ENCODE results near the gene TBC1D9.

DNA sequence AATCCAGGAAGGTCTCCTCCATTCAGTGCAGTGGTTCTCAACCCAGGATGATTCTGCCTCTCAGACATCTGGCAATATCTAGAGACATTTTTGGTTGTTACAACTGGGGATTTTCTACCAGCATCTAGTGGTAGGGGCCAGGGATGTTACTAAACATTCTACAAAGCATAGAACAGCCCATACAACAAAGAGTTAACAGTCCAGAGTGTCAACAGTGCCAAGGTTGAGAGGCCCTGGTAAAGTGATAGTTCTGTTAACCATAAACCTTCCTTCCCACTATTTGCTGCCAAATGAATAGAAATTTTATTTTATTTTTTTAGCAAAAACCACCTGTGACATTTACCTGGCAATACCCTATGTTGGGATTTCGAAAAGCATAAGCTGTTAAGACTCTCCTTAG lies 94.6 kb downstream of the TBC1D9 start:
- TF ChIP-seq, protein P1, sequence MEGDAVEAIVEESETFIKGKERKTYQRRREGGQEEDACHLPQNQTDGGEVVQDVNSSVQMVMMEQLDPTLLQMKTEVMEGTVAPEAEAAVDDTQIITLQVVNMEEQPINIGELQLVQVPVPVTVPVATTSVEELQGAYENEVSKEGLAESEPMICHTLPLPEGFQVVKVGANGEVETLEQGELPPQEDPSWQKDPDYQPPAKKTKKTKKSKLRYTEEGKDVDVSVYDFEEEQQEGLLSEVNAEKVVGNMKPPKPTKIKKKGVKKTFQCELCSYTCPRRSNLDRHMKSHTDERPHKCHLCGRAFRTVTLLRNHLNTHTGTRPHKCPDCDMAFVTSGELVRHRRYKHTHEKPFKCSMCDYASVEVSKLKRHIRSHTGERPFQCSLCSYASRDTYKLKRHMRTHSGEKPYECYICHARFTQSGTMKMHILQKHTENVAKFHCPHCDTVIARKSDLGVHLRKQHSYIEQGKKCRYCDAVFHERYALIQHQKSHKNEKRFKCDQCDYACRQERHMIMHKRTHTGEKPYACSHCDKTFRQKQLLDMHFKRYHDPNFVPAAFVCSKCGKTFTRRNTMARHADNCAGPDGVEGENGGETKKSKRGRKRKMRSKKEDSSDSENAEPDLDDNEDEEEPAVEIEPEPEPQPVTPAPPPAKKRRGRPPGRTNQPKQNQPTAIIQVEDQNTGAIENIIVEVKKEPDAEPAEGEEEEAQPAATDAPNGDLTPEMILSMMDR (IDR thresholded peaks at IDR 0.05) = no peak
- TF ChIP-seq POLR2A (IDR thresholded peaks at IDR 0.05) (no peak), POLR2AphosphoS5 (IDR thresholded peaks at IDR 0.05) (no peak)
